ENCODE measurements around the gene SPART. TPM values are rescaled to one million over a fixed set of nuclear protein-coding genes. Genes with fewer than 3 reads are reported as not detected.
"Not testable (repeated sequence)": the region's sequence is repeated elsewhere in the genome, so short reads cannot be mapped to it uniquely, and the experiment has no call there.

The SPART gene
- total RNA-seq, 2 experiments from 2014 or later = 9.4 to 11.1 TPM

DNA sequence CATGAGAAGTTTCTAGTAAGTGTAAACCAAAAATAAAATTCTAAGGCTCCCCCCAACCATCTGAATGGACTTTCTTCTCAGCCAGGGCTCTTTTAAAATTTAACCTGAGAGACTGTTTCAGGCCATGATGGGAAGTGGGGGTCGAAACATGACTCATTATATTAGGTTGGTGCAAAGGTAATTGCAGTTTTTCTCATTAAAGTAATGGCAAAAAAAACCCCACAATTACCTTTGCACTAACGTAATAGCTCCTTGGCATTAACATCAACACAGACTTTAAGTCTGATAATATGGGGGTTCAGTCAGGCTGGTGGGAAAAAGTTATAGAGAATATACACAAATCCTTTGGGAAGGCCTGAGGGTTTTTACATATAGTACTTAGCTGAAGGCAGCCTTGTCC, 9.4 kb upstream of the SPART start:
- ChIA-PET POLR2A (no interaction called here), CTCF (no interaction called here)

- ChIA-PET CTCF (no interaction called here), POLR2A (no interaction called here)
Measured at GRCh38 chr13:36354842-36355623, 8.8 kb upstream of the SPART start.

DNA sequence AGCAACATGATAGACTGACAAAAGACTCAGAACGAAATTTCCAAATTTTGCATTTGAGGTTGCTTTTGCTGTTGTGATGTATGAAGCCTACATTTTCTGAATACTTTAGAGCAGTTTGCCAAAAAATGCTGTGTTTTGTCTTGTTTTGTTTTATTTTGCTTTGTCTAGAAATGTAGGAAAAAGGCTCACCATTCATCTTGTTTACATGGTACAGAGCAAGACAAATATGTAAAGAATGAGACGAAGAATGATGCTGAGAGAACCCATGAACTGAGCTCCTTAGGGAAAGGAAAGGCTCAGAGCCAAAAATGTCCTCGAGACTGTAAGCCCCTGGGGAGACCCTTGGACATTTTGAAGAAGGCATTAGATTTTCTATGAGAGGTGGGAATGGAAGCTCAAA, 6.8 kb upstream of the SPART start:
- CTCF ChIA-PET = no interaction called here

GRCh38 chr13:36352350-36352749, 6.2 kb upstream of the SPART start:
- CTCF ChIA-PET = no interaction called here
- POLR2A ChIA-PET = no interaction called here

More for the DNA sequence above, 6.8 kb upstream of the SPART start:
- POLR2A ChIA-PET = no interaction called here

DNA sequence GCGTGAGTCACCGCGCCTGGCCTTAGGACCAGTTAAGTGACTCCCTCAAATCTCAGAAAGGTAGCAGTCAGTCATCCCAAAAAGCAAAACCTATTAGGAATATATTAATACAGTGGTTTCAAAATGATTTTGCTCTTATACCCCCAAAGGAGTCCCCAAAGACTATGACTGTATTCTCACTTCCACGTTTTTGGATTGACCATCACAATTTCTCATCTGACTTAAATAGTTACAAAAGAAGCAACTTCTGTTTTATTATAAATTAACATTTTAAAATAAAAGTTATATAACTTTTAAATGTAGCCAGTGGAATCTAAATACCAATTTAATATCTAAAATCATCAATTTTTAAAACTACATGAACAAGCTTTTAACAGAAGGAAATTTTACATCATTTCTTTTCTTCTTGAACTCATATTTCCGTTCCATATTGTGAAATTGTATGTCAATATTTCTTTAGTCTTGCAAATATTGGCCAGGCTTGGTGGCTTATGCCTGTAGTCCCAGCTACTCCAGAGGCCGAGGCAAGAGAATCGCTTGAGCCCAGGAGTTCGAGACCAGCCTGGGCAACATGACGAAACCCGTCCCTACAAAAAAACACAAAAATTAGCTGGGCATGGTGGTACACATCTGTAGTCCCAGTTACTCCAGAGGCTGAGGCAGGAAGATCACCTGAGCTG, 1.5 kb upstream of the SPART start:
- POLR2A ChIA-PET = no interaction called here

GRCh38 chr13:36345438-36346221, 564 bp downstream of the SPART start:
- POLR2A ChIA-PET = no interaction called here
- CTCF ChIA-PET = interaction anchor here (1.0 to 1.6 kb wide), 2 partner anchors 30 to 50 kb away, joined by 3 read pairs; no protein-coding TSS in a partner anchor

More for the DNA sequence above, 1.5 kb upstream of the SPART start:
- CTCF ChIA-PET = no interaction called here

GRCh38 chr13:36344886-36345437, 1.2 kb downstream of the SPART start:
- ChIA-PET CTCF (interaction anchor here (1.6 kb wide), 1 partner anchor 29 kb away, joined by 3 read pairs; no protein-coding TSS in a partner anchor), POLR2A (no interaction called here)

DNA sequence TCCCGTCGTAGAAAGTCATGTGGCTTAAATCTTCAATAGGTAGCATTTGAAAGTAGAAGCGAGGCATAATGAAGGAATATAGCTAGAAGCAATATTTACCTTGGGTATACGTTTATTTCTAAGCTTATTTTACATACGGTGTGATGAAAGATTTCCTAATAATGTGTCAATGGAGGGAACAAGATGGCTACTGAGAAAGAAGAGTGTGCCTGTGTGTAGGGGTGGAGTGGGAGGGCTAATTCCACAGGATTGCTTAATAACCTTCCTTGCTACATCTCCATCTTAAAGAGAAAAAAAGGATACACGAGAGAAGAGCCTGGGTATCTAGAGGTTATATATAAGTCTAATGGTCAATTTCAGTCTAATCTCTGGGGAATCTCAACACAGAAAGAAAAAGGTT, 2.0 kb downstream of the SPART start:
- ChIA-PET POLR2A (no interaction called here), CTCF (no interaction called here)

DNA sequence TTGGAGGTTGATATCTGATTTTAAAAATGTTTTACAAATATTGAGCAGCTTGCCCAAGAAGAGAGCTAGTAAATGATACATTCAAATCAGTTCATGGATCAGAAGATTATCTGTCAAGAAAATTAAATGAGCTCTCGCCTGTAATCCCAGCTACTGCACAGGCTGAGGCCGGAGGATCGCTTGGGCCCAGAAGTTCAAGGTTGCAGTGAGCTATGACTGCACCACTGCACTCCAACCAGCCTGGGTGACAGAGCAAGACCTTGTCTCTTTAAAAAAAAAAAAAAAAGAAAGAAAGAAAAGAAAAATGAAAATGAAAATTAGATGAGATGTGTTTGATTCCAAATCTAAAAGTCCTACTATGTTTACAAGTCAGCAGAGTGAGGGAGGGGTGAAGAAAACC, 2.4 kb downstream of the SPART start:
- CTCF ChIA-PET = no interaction called here
- POLR2A ChIA-PET = interaction anchor here (0.7 kb wide), 1 partner anchor 825 kb away, joined by 3 read pairs; no protein-coding TSS in a partner anchor

DNA sequence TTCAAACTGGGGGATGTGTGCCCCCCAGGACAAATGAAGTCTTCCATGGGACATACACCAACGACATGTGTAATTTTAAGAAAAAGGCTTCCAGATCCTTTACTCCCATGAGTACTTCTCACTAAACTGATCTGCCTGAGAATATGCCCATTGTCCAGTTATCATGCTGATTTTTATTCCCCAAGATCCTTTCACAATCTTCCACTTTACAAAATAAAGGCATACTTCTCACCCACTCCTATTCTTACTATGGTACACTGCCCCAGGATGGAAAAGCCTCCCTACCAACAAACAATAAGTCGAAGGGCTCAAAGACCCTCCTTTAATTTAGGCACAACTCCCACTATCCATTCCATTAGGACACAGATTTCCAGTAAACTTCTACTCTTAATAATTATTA, 3.5 kb downstream of the SPART start:
- ChIA-PET CTCF (no interaction called here), POLR2A (no interaction called here)

GRCh38 chr13:36341718-36342117, 4.5 kb downstream of the SPART start:
- ChIA-PET CTCF (no interaction called here), POLR2A (no interaction called here)

DNA sequence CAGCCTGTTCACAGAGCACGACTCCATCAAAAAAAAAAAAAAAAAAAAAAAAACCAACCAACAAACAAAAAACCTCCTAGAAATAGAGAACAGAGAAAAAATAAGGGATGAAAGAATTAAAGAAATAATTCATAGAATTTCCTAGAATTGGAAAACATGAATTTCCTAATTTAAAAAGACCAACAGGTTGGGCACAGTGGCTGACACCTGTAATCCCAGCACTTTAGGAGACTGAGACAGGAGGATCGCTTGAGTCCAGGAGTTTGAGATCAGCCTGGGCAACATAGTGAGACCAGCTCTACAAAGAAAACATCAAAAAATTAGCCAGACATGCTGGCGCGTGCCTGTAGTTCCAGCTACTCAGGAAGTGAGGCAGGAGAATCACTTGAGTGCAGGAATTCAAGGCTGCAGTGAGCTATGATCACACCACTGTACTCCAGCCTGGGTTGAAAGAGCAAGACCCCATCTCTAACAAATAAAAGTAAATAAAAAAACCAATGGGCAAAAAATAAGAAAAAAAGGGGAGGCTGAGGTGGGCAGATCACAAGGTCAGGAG, 6.5 kb downstream of the SPART start:
- POLR2A ChIA-PET = no interaction called here
- CTCF ChIA-PET = no interaction called here

- ChIA-PET POLR2A (no interaction called here), CTCF (no interaction called here)
Measured at GRCh38 chr13:36337938-36338641, 8.1 kb downstream of the SPART start.

- ChIA-PET CTCF (no interaction called here), POLR2A (no interaction called here)
Measured at GRCh38 chr13:36332986-36333385, 13.2 kb downstream of the SPART start.

DNA sequence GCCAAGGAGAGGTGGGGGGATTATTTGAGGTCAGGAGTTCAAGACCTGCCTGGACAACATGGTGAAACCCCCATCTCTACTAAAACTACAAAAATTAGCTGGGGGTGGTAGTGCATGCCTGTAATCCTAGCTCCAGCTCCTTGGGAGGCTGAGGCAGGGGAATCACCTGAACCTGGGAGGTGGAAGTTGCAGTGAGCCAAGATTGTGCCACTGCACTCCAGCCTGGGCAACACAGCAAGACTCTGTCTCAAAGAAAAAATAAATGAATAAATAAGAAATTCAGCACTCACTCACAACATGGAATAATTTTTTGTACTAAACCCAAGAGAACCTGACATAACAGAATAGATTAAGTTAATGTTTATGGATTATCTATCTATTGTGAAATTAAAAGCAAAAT, 13.9 kb downstream of the SPART start:
- POLR2A ChIA-PET, CTCF ChIA-PET: not testable (repeated sequence)

GRCh38 chr13:36331280-36331679, 14.9 kb downstream of the SPART start:
- CTCF ChIA-PET = no interaction called here
- POLR2A ChIA-PET = no interaction called here

DNA sequence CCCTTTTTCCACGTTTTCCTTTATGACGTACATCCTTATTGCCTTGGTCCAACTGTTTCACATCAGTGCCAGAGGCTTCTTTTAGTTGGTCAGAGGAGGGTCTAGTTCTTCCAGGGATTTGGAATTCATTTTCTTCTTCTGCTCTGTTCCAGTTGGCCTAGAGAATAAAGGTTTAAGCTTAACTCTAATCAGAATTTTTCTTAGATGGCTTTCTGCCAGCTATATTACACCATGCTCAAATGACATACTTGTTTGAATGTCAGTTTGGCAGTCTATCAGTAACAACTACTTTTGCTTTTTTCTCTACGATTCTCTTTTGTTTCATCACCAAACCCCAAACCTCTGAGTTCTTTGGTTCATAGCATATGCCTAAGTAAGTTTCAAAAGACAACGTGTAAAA, 16.8 kb downstream of the SPART start:
- CTCF ChIA-PET = no interaction called here

DNA sequence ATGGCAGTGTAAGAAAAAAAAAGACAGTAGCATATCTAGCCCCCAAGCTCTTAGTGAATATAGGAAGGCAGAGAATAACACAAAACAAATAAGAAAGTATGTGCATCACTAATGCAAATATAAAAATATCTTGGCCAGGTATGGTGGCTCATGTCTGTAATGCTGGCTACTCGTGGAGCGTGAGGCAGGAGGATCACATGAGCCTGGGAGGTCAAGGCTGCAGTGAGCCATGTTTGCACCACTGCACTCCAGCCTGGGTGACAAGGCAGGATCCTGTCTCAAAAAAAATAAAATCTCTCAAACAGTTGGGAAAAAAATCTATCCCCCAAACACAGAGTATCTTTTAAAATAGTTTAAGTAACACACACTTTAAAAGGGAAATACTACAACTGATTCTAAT, 17.4 kb downstream of the SPART start:
- ChIA-PET CTCF (no interaction called here), POLR2A (no interaction called here)

More for the DNA sequence above, 16.8 kb downstream of the SPART start:
- POLR2A ChIA-PET = no interaction called here

DNA sequence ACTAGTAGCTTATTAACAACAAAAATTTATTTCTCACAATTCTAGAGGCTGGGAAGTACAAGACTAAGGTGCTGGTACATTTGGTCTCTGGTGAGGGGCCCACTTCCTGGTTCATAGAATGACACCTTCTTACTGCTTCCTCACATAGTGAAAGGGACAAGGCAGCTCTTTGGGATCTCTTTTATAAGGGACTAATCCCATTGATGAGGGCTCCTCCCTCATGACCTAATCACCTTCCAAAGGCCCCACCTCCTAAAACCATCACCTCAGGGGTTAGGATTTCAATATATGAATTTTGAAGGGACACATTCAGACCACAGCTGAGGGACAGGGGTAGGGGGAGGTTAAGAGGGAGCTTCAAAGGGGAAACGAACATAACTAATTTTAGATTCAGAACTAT, 20.3 kb downstream of the SPART start:
- CTCF ChIA-PET = no interaction called here
- POLR2A ChIA-PET = no interaction called here

GRCh38 chr13:36324881-36325280, 21.3 kb downstream of the SPART start:
- POLR2A ChIA-PET, CTCF ChIA-PET: not testable (repeated sequence)

Measured in activated CD8-positive, alpha-beta memory T cell treated with anti-CD3 and anti-CD28 coated beads for 36 hours (primary cell).